ENCODE data around the gene ELN.
"Not testable (repeated sequence)": the region's sequence is repeated elsewhere in the genome, so short reads cannot be mapped to it uniquely, and the experiment has no call there.

Gene ELN

GRCh38 chr7:74033372-74034311 lies 5.7 kb downstream of the ELN start:
- Mint-ChIP-seq H3K9me3 (no peaks in the 10 kb centered on the region), H3K4me1 (peaks cover 8% of the 10 kb centered on the region), H3K27me3 (peaks cover 30% of the 10 kb centered on the region), H3K27ac (no peak overlapping the region), H3K36me3 (no peaks in the 10 kb centered on the region), H3K4me3 (no peak overlapping the region)
- DNase-seq (ENCODE audit: low spot score in 2 of 2) (no peak), ATAC-seq (ENCODE audit: low read depth) (no peak)

- H3K27me3 Mint-ChIP-seq = peaks cover 16% of the 10 kb centered on the region
- no peaks in the 10 kb centered on the region for H3K4me1 Mint-ChIP-seq
- H3K9me3 Mint-ChIP-seq = no peaks in the 10 kb centered on the region
- no peak for ATAC-seq (ENCODE audit: low read depth)
- no peak overlapping the region for H3K27ac Mint-ChIP-seq
- no peak overlapping the region for H3K4me3 Mint-ChIP-seq
- no peak for DNase-seq (ENCODE audit: low spot score in 2 of 2)
- no peaks in the 10 kb centered on the region for H3K36me3 Mint-ChIP-seq
These were observed 9.6 kb downstream of the ELN start for GRCh38 chr7:74037609-74038008.

- Mint-ChIP-seq H3K9me3 (no peaks in the 10 kb centered on the region), H3K27ac (no peak overlapping the region), H3K36me3 (no peaks in the 10 kb centered on the region)
These were observed 10.4 kb downstream of the ELN start for GRCh38 chr7:74038194-74038961.

GRCh38 chr7:74039337-74039736 lies 11.4 kb downstream of the ELN start:
- ATAC-seq (ENCODE audit: low read depth) (no peak), DNase-seq (ENCODE audit: low spot score in 2 of 2) (no peak)
- no peak overlapping the region for H3K4me3 Mint-ChIP-seq
- H3K9me3 Mint-ChIP-seq = no peaks in the 10 kb centered on the region
- H3K27me3 Mint-ChIP-seq = peaks cover 10% of the 10 kb centered on the region
- H3K27ac Mint-ChIP-seq = no peak overlapping the region
- no peaks in the 10 kb centered on the region for H3K36me3 Mint-ChIP-seq
- H3K4me1 Mint-ChIP-seq = no peaks in the 10 kb centered on the region

More at GRCh38 chr7:74038194-74038961, 10.4 kb downstream of the ELN start:
- Mint-ChIP-seq H3K27me3 (peaks cover 13% of the 10 kb centered on the region), H3K4me1 (no peaks in the 10 kb centered on the region), H3K4me3 (no peak overlapping the region)
- DNase-seq (ENCODE audit: low spot score in 2 of 2) = no peak
- no peak for ATAC-seq (ENCODE audit: low read depth)

GRCh38 chr7:74040101-74040790 lies 12.3 kb downstream of the ELN start:
- H3K27me3 Mint-ChIP-seq = peaks cover 9% of the 10 kb centered on the region
- no peaks in the 10 kb centered on the region for H3K4me1 Mint-ChIP-seq
- ATAC-seq (ENCODE audit: low read depth) (no peak), DNase-seq (ENCODE audit: low spot score in 2 of 2) (no peak)
- H3K27ac Mint-ChIP-seq = no peak overlapping the region
- no peaks in the 10 kb centered on the region for H3K9me3 Mint-ChIP-seq
- H3K4me3 Mint-ChIP-seq = no peak overlapping the region
- H3K36me3 Mint-ChIP-seq = no peaks in the 10 kb centered on the region

GRCh38 chr7:74040791-74041520 lies 13.0 kb downstream of the ELN start:
- Mint-ChIP-seq H3K4me1 (no peaks in the 10 kb centered on the region), H3K27me3 (peaks cover 9% of the 10 kb centered on the region), H3K4me3 (no peak overlapping the region), H3K9me3 (no peaks in the 10 kb centered on the region), H3K36me3 (no peaks in the 10 kb centered on the region), H3K27ac (no peak overlapping the region)
- ATAC-seq (ENCODE audit: low read depth) = no peak
- no peak for DNase-seq (ENCODE audit: low spot score in 2 of 2)

- H3K9me3 Mint-ChIP-seq = no peaks in the 10 kb centered on the region
- no peak for ATAC-seq (ENCODE audit: low read depth)
- no peak for DNase-seq (ENCODE audit: low spot score in 2 of 2)
- H3K4me3 Mint-ChIP-seq = no peak overlapping the region
- H3K36me3 Mint-ChIP-seq = no peaks in the 10 kb centered on the region
- H3K27me3 Mint-ChIP-seq = peaks cover 6% of the 10 kb centered on the region
- no peaks in the 10 kb centered on the region for H3K4me1 Mint-ChIP-seq
- H3K27ac Mint-ChIP-seq = no peak overlapping the region
These were observed 15.0 kb downstream of the ELN start for GRCh38 chr7:74042746-74043522.

GRCh38 chr7:74043523-74043951 lies 15.6 kb downstream of the ELN start:
- H3K36me3 Mint-ChIP-seq = no peaks in the 10 kb centered on the region
- H3K27me3 Mint-ChIP-seq = peaks cover 4% of the 10 kb centered on the region
- ATAC-seq (ENCODE audit: low read depth) = no peak
- H3K9me3 Mint-ChIP-seq = no peaks in the 10 kb centered on the region
- DNase-seq (ENCODE audit: low spot score in 2 of 2) = no peak
- H3K4me1 Mint-ChIP-seq = no peaks in the 10 kb centered on the region
- H3K27ac Mint-ChIP-seq = no peak overlapping the region
- no peak overlapping the region for H3K4me3 Mint-ChIP-seq

GRCh38 chr7:74044366-74045350 lies 16.7 kb downstream of the ELN start:
- no peak overlapping the region for H3K4me3 Mint-ChIP-seq
- no peaks in the 10 kb centered on the region for H3K9me3 Mint-ChIP-seq
- DNase-seq (ENCODE audit: low spot score in 2 of 2) = no peak
- no peaks in the 10 kb centered on the region for H3K36me3 Mint-ChIP-seq
- H3K27ac Mint-ChIP-seq = no peak overlapping the region
- peaks cover 4% of the 10 kb centered on the region for H3K27me3 Mint-ChIP-seq
- no peak for ATAC-seq (ENCODE audit: low read depth)
- H3K4me1 Mint-ChIP-seq = no peaks in the 10 kb centered on the region

GRCh38 chr7:74046581-74046980 lies 18.6 kb downstream of the ELN start:
- H3K27me3 Mint-ChIP-seq; H3K9me3 Mint-ChIP-seq; H3K27ac Mint-ChIP-seq; H3K36me3 Mint-ChIP-seq; H3K4me1 Mint-ChIP-seq; H3K4me3 Mint-ChIP-seq; ATAC-seq (ENCODE audit: low read depth); DNase-seq (ENCODE audit: low spot score in 2 of 2): not testable (repeated sequence)

GRCh38 chr7:74047804-74048380 lies 19.9 kb downstream of the ELN start:
- no peak for DNase-seq (ENCODE audit: low spot score in 2 of 2)
- no peak for ATAC-seq (ENCODE audit: low read depth)
- H3K27ac Mint-ChIP-seq = no peak overlapping the region
- no peak overlapping the region for H3K4me3 Mint-ChIP-seq
- peaks cover 1% of the 10 kb centered on the region for H3K9me3 Mint-ChIP-seq
- peaks cover 5% of the 10 kb centered on the region for H3K4me1 Mint-ChIP-seq
- peaks cover 2% of the 10 kb centered on the region for H3K27me3 Mint-ChIP-seq
- no peaks in the 10 kb centered on the region for H3K36me3 Mint-ChIP-seq
